Activated CD8-positive, alpha-beta memory T cell treated with anti-CD3 and anti-CD28 coated beads, Interleukin-2, amount 50 U/mL, for 1 hour (primary cell): Measurements from ENCODE around the gene NLRP1.

Source experiments
- DNase-seq: peaks from one replicate; pipeline ENCODE4 v3.0.0-alpha.2; 2020; ENCODE audit errors: extremely low read depth

NLRP1 gene

DNA sequence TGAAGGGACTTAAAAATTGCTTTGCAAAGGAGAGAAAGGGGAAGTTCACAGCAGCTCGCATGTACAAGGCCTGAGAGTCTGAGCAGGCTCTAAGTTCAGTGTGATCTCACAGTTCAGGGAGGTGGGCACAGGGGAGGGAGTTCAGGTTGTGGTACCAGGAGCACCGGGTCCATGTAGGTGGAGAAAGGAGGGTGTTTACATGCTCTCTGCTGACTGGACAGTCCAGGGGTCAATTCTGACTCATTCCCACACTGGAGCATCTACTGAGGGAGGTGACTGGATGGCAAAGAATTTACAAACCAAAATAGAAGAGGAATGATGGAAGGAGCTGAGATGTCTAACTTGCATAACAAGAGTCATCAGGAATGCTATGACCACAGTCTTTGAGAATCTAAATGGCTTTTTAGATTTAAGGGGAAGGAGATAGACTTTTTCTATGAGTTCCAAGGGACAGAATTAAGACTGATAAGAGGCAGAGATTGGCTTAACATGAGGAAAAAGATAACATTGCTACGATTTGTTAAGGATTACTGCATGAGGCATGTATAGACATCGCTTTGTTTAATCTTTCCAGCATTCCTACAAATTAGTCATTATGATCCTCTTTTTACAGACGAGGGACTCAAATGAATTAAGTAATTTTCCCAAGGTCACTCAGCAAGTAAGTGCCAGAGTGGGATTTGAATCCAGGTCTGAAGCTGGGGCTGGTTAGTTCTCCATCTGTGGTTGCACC is 68.1 kb downstream of the NLRP1 start:
- no peak for DNase-seq

DNA sequence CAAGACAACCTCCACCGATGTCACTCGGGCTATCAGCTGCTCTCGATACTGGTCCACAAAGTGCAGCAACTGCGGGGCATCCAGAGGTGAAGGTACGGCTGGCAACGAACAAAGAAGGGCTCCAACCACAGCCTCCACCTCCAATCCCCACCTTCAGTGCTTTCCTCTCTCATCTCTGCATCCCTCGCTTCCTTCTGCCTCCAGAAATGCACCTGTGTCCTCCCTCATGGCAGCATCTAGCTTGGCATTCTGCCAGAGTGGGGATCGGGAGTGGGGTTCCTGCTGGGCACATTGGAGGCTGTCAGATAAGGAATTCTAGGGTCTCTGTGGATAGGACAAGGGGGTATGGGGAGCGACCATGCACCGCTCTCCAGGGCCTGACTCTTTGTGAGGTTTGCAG is 69.3 kb downstream of the NLRP1 start:
- no peak for DNase-seq

DNA sequence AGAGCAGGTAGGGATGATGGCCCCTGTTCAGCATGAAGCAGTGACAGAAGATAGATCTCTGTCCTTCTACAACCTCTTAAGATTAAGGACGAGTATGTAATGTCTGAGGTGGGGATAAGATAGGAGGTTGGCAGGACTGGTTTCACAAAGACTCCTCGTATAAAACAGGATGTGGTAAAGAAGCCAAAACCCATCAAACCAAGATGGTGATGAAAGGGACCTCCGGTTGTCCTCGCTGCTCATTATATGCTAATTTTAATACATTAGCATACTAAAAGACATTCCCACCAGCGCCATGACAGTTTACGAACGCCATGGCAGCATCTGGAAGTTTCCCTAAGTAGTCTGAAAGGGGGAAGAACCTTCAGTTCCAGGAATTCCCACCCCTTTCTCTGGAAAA is 70.7 kb downstream of the NLRP1 start:
- no peak for DNase-seq

DNA sequence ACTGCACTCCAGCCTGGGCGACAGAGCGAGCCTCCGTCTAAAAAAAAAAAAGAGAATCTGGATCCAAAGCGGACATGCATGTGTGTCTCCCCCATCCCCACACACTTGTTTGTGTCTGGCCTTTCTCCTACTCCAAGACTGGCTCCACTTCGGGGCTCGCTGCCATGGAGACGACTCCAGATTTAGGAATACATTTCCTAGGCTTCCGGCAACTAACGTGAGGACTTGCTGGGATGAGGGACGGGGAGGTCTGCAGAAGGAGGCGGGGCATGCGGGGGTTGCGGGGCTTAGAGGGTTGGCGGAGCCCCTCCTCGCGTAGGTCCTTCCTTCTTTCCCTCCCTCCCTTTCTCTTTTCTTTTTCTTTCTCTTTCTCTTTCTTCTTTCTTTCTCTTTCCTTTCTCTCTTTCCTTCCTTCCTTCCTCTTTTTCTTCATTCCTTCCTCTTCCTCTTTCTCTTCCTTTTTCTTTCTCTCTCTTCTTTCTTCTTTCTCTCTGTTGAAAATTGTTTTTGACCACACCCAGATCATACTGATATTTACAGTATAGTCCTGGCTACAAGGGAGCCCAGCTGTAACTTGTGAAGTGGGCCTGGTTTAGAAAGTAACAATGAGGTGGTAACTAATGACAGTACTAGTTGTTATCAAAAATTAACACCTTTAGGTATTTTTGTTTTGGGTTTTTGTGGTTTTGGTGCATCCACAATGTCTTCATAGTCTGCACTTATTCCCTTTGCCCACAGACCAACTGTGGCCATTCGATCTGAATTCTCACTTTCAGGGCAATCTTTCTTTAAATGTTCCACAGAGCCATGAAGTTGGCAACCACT is 72.7 kb downstream of the NLRP1 start:
- no peak for DNase-seq

DNA sequence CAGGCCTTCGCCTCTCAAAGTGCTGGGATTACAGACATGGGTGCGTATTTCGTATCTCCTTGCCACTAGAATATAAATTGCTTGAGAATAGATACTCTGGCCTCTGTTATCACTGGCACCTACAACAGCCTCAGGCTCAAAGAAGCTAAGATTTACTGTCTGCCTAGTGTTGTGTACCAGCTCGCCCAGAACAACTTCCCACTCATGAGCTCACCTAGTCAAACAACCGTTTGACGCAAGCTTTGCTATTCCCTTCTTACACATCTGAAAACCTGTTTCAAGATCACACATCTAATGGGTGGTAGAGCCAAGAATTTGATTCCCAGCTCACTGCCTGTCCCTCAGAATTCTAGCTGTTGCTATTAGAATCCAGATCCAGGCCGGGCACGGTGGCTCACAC is 73.5 kb downstream of the NLRP1 start:
- DNase-seq: no peak

DNA sequence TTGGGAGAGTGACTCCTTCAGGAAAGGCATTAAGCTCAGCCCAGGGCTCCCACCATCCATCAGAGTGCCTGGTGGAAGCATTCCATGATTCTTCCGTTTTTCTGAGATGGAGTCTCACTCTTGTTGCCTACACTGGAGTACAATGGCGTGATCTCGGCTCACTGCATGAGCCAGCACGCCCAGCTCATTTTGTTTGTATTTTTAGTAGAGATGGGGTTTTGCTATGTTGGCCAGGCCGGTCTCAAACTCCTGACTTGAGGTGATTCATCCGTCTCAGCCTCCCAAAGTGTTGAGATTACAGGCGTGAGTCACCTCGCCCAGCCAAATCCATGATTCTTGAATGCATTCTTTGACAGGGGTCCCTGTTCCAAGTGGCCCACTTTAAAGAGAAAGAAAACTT is 74.8 kb downstream of the NLRP1 start:
- DNase-seq: no peak

DNA sequence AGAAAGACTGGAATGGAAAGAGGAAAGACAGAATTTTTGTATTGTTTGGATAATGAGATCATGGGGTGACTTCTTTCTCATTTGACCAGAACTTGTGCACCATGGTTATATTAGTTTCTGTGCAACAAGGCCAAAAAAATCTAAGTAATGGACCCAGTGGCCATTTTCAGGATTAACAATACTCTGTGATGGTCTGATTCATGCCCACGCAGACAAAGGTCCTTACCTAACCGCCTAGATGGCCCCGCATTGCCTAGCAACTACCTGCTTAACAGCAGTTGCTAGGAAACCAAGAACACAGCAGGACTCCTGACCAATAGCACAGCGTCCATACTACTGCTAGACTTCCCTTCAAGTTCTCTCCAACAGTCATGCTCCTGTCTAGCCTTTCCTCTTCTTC is 75.5 kb downstream of the NLRP1 start:
- no peak for DNase-seq

DNA sequence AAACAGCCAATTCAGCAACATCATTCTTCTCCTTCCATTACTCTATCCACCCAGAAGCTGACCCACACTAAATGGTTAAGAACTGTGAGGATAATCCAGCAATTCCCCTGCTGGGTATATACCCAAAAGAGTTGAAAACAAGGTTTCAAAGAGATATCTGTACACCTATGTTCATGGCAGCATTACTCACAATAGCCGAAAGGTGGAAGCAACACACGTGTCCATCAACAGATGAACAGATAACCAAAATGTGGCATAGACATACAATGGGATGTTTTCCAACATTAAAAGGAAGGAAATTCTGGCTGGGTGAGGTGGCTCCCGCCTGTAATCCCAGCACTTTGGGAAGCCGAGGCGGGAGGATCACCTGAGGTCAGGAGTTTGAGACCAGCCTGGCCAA is 78.0 kb downstream of the NLRP1 start:
- no peak for DNase-seq

DNA sequence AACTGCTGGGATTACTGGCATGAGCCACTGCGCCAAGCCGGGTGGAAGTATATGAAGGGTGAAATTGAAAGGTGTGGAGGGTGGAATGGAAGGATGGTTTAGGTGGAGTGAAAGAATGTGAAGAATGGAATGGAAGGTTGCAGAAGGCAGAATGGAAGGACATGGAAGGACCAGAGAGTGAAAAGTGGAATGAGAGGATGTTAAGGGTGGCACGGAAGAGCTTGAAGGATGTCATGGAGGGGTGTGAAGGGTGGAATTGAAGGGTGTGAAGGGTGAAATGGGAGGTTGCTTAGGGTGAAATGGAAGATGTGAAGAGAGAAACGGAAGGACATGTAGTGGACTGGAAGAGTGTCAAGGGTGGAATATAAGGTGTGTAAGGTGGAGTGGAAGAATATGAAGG is 81.8 kb downstream of the NLRP1 start:
- DNase-seq: no peak

DNA sequence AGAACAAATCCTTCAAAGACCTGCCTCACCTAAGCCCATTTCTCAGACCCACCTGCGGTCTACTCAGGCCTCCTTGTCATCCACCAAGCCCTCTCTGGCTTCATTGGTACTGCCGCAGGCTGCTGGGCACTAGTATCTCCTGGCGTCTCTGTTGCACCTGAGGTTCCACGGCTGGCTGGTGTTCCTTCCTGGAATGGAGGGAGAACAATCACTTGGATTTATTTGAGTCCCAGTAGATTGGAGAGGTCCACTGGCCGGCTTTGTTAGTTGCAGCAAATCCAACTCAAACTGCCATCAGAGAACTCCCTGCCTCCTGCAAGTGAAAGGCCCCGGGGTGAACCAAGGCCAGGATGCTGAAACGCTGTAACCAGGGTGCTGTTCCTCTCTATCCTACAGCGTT is 82.6 kb downstream of the NLRP1 start:
- DNase-seq: no peak

DNA sequence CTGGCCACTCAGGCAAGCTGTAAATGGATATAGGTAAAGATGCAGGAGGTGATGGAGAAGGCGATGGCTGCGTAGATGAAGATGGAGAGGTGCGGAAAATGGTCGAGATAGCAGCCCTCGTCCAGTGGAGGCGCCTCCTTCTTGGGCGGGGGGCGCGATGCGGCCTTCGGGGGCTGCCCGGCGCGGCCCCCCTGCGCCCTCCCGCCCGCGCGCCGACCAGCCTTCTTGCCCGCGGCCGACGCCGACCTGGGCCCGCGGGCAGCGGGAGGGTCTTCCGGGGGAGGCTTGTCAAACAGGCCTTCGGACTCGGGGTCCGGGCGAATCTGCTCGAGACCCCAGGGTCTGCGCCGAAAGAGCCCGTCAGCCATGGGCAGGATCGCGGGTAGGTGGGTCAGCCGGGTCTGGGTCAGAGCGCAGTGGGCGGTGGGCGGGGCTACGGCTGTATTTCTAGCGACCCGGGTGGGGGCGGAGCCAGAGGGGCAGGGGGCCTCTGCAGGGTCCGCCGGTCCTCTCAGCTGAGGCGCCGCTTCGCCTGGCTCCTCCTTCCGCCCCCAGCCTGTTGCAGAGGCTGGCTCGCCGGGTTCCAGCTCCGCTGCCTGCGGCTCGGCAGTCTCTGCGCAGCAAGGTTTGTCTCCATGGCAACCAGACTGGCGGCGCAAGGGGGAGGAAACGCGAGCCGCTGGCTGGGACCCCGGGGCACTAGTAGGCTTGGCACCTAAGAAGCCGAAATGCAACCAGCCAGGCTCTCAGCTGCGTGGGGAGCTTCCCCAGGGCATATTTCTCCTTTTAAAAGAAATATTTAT is 83.5 kb downstream of the NLRP1 start:
- peak; percentile 57 for DNase-seq

DNA sequence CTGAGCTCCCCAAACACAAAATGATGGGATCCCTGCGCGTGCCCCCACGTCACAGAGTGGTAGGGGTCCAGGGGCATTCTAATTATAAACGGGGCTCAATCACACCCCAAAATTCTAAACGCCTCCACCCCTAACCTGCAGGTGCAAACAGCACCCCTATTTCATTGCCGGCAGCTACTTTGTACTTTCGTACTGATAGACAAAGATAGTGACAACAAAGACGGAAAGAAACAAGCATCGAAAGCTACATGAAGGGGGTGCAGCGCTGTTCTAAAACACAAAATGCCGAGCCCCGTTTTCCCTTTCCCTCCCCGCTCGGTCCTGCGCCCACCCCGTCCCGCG is 84.1 kb downstream of the NLRP1 start:
- DNase-seq: no peak

DNA sequence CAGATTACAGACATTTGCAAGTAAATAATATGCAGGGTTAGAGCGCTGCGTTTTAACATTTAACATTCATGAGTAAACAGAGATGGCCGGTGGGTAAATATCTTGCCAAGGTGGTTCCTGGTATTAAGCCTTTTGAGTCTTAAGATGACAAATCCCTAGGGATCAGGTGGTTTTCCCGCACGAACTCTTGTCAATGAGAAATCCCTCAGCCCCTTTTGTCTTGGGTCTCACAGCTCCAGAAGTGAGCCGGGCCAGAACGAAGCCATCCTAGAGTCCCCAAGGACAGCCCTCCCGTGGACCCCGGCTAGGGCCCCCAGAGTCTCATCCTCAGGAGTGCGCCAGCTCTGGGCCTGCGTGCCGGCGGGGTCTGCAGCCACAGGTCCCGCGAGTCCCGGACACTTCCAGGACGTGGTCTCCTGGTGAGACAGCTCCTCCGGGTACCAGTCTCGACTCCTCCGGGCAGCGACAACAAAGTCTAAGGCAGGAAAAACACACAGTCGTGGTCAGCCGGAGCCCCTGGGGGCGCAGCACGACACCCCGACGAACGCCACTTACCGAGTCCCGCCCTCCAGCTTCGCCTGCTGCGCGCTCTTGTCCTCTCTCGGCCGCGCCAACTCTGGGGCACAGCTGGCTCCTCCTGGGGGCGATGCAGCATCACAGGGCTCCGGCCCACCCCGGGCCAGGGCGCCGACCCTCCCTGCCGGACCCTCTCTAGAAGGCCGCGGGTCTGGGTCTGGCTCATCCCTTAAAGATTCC is 84.7 kb downstream of the NLRP1 start:
- no peak for DNase-seq

DNA sequence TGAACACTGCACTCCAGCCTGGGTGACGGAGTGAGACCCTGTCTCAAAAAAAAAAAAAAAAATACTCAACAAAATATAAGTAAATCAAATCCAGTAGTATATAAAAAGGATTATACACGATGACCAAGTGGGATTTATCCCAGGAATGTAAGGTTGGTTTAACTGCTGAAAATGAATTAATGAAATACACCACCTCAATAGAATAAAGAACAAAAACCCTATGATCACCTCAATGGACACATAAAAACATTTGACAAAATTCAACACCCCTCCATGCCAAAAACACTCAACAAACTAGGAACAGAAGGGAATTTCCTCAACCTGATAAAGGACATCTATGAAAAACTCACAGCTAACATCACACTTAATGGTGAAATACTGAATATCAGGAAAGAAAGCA is 91.3 kb downstream of the NLRP1 start:
- DNase-seq: no peak

DNA sequence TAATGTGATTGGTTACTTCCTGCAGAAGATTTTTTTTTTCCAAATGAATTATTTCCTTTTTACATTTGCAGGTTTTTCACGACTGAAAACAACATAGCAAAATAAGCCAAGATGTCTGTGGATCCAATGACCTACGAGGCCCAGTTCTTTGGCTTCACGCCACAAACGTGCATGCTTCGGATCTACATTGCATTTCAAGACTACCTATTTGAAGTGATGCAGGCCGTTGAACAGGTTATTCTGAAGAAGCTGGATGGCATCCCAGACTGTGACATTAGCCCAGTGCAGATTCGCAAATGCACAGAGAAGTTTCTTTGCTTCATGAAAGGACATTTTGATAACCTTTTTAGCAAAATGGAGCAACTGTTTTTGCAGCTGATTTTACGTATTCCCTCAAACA is 95.6 kb downstream of the NLRP1 start:
- no peak for DNase-seq

DNA sequence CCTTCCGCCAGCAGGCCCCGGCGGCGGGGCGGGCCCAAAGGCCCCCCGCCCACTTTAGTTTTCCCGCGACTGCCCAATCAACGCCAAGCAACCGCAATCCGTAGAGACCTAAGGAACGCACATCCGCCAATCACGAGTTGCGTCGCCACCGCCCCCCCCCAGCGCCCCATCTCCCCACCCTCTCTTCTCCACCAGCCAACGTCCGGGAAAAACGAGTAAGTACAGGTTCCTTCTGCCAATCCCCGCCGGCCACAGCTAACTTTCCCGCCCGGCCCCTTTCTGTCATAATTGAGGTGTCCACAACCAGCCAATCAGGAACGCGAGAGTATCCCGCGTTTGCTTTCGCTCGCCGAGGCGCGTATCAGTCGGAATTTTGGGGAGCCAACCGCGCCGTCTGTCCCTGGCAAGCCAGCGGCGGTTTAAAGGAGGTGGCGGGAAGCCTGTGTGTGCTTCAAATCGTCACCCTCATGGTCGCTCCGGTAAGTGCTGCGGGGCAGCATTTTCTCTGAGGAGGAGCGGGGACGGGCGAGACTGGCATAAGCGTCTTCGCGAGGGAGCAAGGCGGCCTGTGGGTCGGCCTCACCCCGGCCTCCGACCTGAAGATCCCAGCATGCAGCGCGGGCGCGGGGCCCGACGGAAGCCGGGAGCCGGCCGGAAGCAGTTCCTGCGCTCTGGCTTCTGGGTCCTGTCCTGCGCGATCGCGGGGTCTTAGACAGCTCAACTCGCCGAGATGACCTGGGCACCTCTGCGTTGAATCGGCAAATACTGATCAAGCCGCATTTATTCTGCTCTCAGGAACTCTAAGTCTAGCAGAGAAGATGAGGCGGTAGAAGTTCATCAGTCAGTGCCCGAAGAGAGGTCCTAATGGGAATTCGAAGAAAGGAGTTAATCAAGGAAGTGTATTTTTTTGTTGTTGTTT is 97.8 kb downstream of the NLRP1 start, which contains the start of gene MIS12:
Gene MIS12, plus strand, starts transcription at position 361 of the 919 bp plus-strand sequence. CDS start 2,297 bp downstream, outside the sequence.
- peak; percentile 99 for DNase-seq

DNA sequence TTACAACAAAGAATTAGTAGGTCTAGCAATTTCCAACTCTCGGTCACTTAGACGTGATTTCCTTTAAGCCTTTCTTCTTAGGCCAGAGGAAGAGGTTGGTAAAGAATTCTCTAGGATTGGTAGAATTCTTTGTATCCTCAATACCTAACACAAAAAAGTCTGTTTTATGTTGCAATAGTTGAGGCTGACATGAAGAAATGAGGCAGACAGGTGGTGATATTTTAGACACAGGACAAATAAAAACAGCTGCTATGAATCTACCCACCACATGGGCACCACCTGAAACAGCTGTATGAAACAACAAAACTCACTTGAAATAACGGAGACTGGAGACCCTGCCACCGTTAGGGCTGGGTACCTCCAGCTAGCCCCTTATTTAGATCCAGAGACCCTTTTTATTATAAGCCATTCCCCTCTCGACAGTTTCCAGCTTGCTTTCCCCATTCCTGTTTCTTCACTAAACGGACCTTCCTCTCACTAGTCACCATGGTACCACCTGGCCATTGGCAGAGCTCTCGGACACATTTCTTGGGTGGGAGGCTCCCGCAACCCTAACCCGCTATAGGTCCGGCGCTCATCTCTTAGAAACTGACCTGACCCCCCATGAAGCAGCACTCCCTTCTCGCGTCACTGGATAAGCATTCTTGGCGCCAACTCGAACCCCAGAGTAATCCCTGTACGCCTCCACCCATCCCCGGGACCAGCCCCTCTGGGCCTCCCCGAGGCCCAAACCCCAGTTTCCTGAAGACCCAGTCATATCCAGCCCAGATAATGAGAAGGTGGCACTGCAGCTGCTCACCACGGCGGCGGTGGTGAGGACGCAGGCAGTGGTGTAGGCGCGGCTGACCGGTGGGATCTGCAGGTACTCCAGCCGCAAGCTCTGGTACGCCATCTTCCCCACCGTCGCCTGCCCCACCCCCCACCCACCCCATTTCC is 98.8 kb downstream of the NLRP1 start, which contains the start of gene DERL2:
Gene DERL2, minus strand, starts transcription at position 909 of the 936 bp plus-strand sequence. Its CDS starts 17 bp downstream, at position 892.
- DNase-seq: no peak

DNA sequence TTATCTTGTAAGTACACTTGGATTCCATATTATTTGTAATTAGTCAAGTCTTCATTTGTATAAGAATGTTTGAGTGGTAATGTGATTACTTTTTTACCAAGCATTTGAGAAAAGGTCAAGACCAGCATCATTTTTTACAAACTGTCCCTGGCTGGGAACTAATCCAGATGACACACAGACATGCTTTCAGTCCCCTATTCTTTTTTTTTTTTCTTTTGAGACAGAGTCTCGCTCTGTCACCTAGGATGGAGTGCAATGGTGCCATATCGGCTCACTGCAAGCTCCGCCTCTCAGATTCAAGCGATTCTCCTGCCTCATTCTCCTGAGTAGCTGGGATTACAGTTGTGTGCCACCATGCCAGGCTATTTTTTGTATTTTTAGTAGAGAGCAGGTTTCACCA is 102.9 kb downstream of the NLRP1 start:
- no peak for DNase-seq

DNA sequence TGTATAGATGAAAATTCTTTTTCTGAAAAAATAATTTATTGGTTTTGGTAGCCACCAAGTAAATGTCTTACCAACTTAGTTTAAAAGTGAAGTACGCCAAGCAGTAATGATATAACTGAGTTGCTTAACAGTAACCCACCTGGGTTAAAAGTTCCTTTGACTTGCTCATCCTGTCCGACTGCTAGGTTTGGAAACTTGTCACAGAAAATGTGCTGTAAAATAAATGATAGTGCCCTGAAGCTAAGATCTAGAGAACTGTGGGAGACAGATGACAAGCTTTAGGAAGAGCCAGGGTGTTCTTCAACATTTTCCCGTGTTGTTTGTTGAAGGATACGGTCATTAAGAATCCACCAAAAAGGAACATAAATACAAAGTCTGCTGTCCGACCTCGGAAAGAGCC is 103.3 kb downstream of the NLRP1 start:
- DNase-seq: no peak
